HG03039 (cell line): ENCODE measurements around the gene CHST13.

Experiments used
- ATAC-seq: cut with Tn5 transposase; IDR thresholded peaks from one replicate; pipeline ENCODE4 v1.9.1; 2021; ENCODE audit warnings: mild to moderate bottlenecking, moderate library complexity; ENCODE audit not compliant: unreplicated experiment

The CHST13 gene

GRCh38 chr3:126487151-126487771 is 36.7 kb upstream of the CHST13 start:
- no peak for ATAC-seq

- no peak for ATAC-seq
These were observed 35.8 kb upstream of the CHST13 start for GRCh38 chr3:126488185-126488584.

GRCh38 chr3:126488886-126489569 is 34.9 kb upstream of the CHST13 start:
- no peak for ATAC-seq

- no peak for ATAC-seq
These were observed 33.3 kb upstream of the CHST13 start for GRCh38 chr3:126490619-126491018.

GRCh38 chr3:126491221-126492013 is 32.5 kb upstream of the CHST13 start:
- ATAC-seq = no peak

GRCh38 chr3:126493051-126493450 is 30.9 kb upstream of the CHST13 start:
- ATAC-seq = no peak

GRCh38 chr3:126493739-126494138 is 30.2 kb upstream of the CHST13 start:
- ATAC-seq = no peak

GRCh38 chr3:126494204-126494969 is 29.6 kb upstream of the CHST13 start:
- no peak for ATAC-seq

- no peak for ATAC-seq
These were observed 29.1 kb upstream of the CHST13 start for GRCh38 chr3:126494970-126495230.

- ATAC-seq = no peak
These were observed 28.2 kb upstream of the CHST13 start for GRCh38 chr3:126495786-126496185.

GRCh38 chr3:126496894-126497850 is 26.8 kb upstream of the CHST13 start:
- no peak for ATAC-seq

GRCh38 chr3:126497956-126498355 is 26.0 kb upstream of the CHST13 start:
- no peak for ATAC-seq

- no peak for ATAC-seq
These were observed 25.5 kb upstream of the CHST13 start for GRCh38 chr3:126498461-126498860.

- no peak for ATAC-seq
These were observed 25.0 kb upstream of the CHST13 start for GRCh38 chr3:126498929-126499328.

GRCh38 chr3:126499401-126499800 is 24.6 kb upstream of the CHST13 start:
- ATAC-seq = no peak

- ATAC-seq = no peak
These were observed 23.9 kb upstream of the CHST13 start for GRCh38 chr3:126500016-126500415.

- ATAC-seq = no peak
These were observed 22.9 kb upstream of the CHST13 start for GRCh38 chr3:126501054-126501453.

GRCh38 chr3:126501736-126502135 is 22.2 kb upstream of the CHST13 start:
- ATAC-seq = no peak

- ATAC-seq = no peak
These were observed 21.3 kb upstream of the CHST13 start for GRCh38 chr3:126502656-126503055.

- ATAC-seq = no peak
These were observed 20.3 kb upstream of the CHST13 start for GRCh38 chr3:126503701-126504100.
